Upper lobe of left lung (tissue), 4 donors: Measurements from ENCODE around the gene TPSD1.

Experiments used
- CTCF ChIP-seq, 6 experiments: fragments of 450-650 bp in 4 of 6; fragments of 200-600 bp in 2 of 6; sonication (generic) in 2 of 6; IDR thresholded peaks; one replicate each; pipeline ENCODE4 v1.5.1; 2016 to 2019; ENCODE audit warnings: antibody characterized with exemption in 6 of 6
- POLR2A ChIP-seq, 4 donors: fragments of 450-650 bp; IDR thresholded peaks; one replicate each; pipeline ENCODE4 v1.5.1; 2016 to 2017; ENCODE audit warnings: antibody characterized with exemption in 4 of 4, mild to moderate bottlenecking in 2 of 4
- POLR2AphosphoS5 ChIP-seq, 2 donors: sonication (generic); formaldehyde crosslinking; IDR thresholded peaks; one replicate each; pipeline ENCODE4 v1.5.1; 2017; ENCODE audit warnings: antibody characterized with exemption in 2 of 2

- TF ChIP-seq POLR2A (IDR thresholded peaks at IDR 0.05), result no peak
- TF ChIP-seq POLR2AphosphoS5 (IDR thresholded peaks at IDR 0.05), result no peak
- TF ChIP-seq CTCF (IDR thresholded peaks at IDR 0.05), result no peak
Observed at GRCh38 chr16:1265090-1265630, 9.3 kb downstream of the TPSD1 start.
